Stimulated activated CD8-positive, alpha-beta memory T cell treated with anti-CD3 and anti-CD28 coated beads, Interleukin-7, amount 100 ng/mL, for 1 hour (primary cell): ENCODE data around the gene IFNGR1.

ENCODE experiments used
- DNase-seq, 2 donors: peaks; one replicate each; pipeline ENCODE4 v3.0.0-alpha.2; 2020; ENCODE audit warnings: low read depth in 2 of 2

IFNGR1 gene

DNA sequence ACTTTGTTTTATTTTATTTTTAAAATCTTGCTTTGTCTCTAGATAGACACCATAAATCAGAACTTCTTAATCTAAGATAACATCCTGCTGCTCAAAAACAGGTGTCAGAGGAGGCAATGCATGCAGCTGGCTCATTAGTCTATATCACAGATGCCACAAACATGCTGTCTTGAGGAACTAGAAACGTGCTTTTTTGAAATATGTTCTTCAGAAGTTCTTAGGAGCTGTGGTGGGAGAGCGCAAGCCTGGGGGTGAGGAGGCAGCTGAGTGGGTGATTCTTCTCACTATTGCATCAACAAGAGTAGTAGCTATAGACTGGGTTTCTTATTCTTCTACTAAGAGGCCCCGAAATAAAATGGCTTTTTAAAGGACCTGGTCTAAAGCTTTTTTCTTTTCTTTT, 69.1 kb downstream of the IFNGR1 start:
- no peak for DNase-seq

DNA sequence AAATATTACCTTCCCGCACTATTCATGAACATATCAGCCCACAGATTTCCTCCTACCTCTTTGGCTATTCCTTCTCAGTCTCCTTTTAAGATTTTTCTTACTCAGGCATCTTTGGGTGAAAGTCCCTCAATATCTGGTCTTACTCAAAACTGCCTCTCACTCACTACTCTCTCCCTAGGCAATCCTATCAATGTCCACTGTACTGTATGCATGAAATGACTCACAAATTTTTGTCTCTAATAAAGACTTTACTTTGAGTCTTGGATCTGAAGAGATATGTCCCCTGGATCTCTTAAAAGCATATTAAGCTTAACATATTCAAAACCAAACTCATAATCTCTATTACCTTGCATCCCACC, 70.2 kb downstream of the IFNGR1 start:
- no peak for DNase-seq

- no peak for DNase-seq
Measured at GRCh38 chr6:137148306-137149034, 70.7 kb downstream of the IFNGR1 start.
